Neural cell (in vitro differentiated cells): Measurements from ENCODE around the gene TMEM175. TPM values are rescaled to one million over a fixed set of nuclear protein-coding genes. Genes with fewer than 3 reads are reported as not detected.

Experiments
- H2AFZ ChIP-seq: fragments of 200-600, 300-800 bp; sonication (generic), shearing (Covaris generic); 2 replicates; pipeline ENCODE4 v1.6.0; 2014; ENCODE audit warnings: low read depth, mild to moderate bottlenecking, antibody characterized with exemption, low read length, moderate library complexity
- H3F3A ChIP-seq: fragments of 200-600 bp; shearing (Covaris generic); 2 replicates; pipeline ENCODE4 v1.6.1; 2016; ENCODE audit warnings: mild to moderate bottlenecking, moderate library complexity, mixed read lengths, antibody characterized with exemption, low read length; ENCODE audit not compliant: insufficient read depth, poor library complexity, severe bottlenecking
- H3K27ac ChIP-seq: fragments of 200-600, 300-800 bp; sonication (generic), shearing (Covaris generic); 2 replicates; pipeline ENCODE4 v1.5.1; 2014; ENCODE audit warnings: mild to moderate bottlenecking, low read length, moderate library complexity
- H3K27me3 ChIP-seq: fragments of 300-800, 200-600 bp; sonication (generic), shearing (Covaris generic); 2 replicates; pipeline ENCODE4 v1.6.0; 2014; ENCODE audit warnings: mild to moderate bottlenecking, low read depth, low read length, moderate library complexity; ENCODE audit not compliant: insufficient read depth
- H3K36me3 ChIP-seq: fragments of 300-800, 200-600 bp; sonication (generic), shearing (Covaris generic); 2 replicates; pipeline ENCODE4 v1.5.1; 2014; ENCODE audit warnings: mild to moderate bottlenecking, antibody characterized with exemption, low read length, moderate library complexity; ENCODE audit not compliant: insufficient read depth
- H3K4me2 ChIP-seq: fragments of 300-800, 200-600 bp; sonication (generic), shearing (Covaris generic); 2 replicates; pipeline ENCODE4 v1.6.0; 2014; ENCODE audit warnings: mild to moderate bottlenecking, low read length
- H3K4me3 ChIP-seq: fragments of 300-800, 200-600 bp; sonication (generic), shearing (Covaris generic); 2 replicates; pipeline ENCODE4 v1.5.1; 2014; ENCODE audit warnings: mild to moderate bottlenecking, low read length, moderate library complexity
- H3K79me2 ChIP-seq: fragments of 200-600 bp; shearing (Covaris generic); replicated peaks from 2 replicates; pipeline ENCODE4 v1.6.0; 2014; ENCODE audit warnings: mild to moderate bottlenecking, low read length, moderate library complexity; ENCODE audit not compliant: insufficient read depth
- H3K9ac ChIP-seq: fragments of 300-800, 200-600 bp; sonication (generic), shearing (Covaris generic); 2 replicates; pipeline ENCODE4 v1.6.1; 2016; ENCODE audit warnings: mild to moderate bottlenecking, low read length, mixed read lengths
- H3K9me2 ChIP-seq: fragments of 200-600 bp; shearing (Covaris generic); 2 replicates; pipeline ENCODE4 v1.6.1; 2016; ENCODE audit warnings: mild to moderate bottlenecking, low read length, mixed read lengths; ENCODE audit not compliant: insufficient read depth
- H3K9me3 ChIP-seq: fragments of 200-600, 300-800 bp; sonication (generic), shearing (Covaris generic); 2 replicates; pipeline ENCODE4 v1.6.1; 2016; ENCODE audit warnings: mild to moderate bottlenecking, mixed run types, low read length, moderate library complexity, mixed read lengths
- H4K20me1 ChIP-seq: fragments of 200-600 bp; shearing (Covaris generic); 2 replicates; pipeline ENCODE4 v1.6.1; 2016; ENCODE audit warnings: mild to moderate bottlenecking, mixed run types; ENCODE audit not compliant: insufficient read depth
- CTCF ChIP-seq: fragments of 450-650 bp; IDR thresholded peaks from 2 replicates; pipeline ENCODE4 v1.5.1; 2014; ENCODE audit warnings: antibody characterized with exemption, mild to moderate bottlenecking, moderate library complexity; ENCODE audit not compliant: poor library complexity, severe bottlenecking
- EP300 ChIP-seq: fragments of 450-650 bp; conservative IDR thresholded peaks from 2 replicates; pipeline ENCODE4 v1.6.1; 2014; ENCODE audit warnings: antibody characterized with exemption, mild to moderate bottlenecking, moderate library complexity; ENCODE audit not compliant: poor library complexity, severe bottlenecking
- EZH2 ChIP-seq: fragments of 200-600, 300-800 bp; shearing (Covaris generic), sonication (generic); IDR thresholded peaks from 2 replicates; pipeline ENCODE4 v1.6.1; 2014; ENCODE audit warnings: antibody characterized with exemption, low read length, borderline replicate concordance, mild to moderate bottlenecking; ENCODE audit not compliant: insufficient read depth, poor library complexity, severe bottlenecking
- MXI1 ChIP-seq: fragments of 450-650 bp; conservative IDR thresholded peaks from 2 replicates; pipeline ENCODE4 v1.6.1; 2014; ENCODE audit warnings: antibody characterized with exemption, mild to moderate bottlenecking; ENCODE audit not compliant: poor library complexity, severe bottlenecking
- POLR2AphosphoS5 ChIP-seq: IDR thresholded peaks from 2 replicates; pipeline ENCODE4 v1.6.1; 2012
- RAD21 ChIP-seq: fragments of 450-650 bp; conservative IDR thresholded peaks from 2 replicates; pipeline ENCODE4 v1.6.1; 2014; ENCODE audit warnings: antibody characterized with exemption, mild to moderate bottlenecking, moderate library complexity
- REST ChIP-seq: IDR thresholded peaks from 2 replicates; pipeline ENCODE4 v1.6.1; 2012; ENCODE audit warnings: borderline replicate concordance
- SMC3 ChIP-seq: fragments of 450-650 bp; conservative IDR thresholded peaks from 2 replicates; pipeline ENCODE4 v1.6.1; 2014; ENCODE audit warnings: antibody characterized with exemption, mild to moderate bottlenecking, moderate library complexity; ENCODE audit not compliant: poor library complexity
- TAF1 ChIP-seq: IDR thresholded peaks from 2 replicates; pipeline ENCODE4 v1.6.1; 2012; ENCODE audit warnings: low read depth
- polyA plus RNA-seq: library from polyadenylated mRNA; depleted of rRNA; stranded (reverse); fragments of >200 nt; gene quantifications from 2 replicates; pipeline ENCODE4 v1.2.3, GENCODE V29; 2014

Gene TMEM175
- polyA plus RNA-seq, 1 donor from 2014 or later, result 36.9 TPM

DNA sequence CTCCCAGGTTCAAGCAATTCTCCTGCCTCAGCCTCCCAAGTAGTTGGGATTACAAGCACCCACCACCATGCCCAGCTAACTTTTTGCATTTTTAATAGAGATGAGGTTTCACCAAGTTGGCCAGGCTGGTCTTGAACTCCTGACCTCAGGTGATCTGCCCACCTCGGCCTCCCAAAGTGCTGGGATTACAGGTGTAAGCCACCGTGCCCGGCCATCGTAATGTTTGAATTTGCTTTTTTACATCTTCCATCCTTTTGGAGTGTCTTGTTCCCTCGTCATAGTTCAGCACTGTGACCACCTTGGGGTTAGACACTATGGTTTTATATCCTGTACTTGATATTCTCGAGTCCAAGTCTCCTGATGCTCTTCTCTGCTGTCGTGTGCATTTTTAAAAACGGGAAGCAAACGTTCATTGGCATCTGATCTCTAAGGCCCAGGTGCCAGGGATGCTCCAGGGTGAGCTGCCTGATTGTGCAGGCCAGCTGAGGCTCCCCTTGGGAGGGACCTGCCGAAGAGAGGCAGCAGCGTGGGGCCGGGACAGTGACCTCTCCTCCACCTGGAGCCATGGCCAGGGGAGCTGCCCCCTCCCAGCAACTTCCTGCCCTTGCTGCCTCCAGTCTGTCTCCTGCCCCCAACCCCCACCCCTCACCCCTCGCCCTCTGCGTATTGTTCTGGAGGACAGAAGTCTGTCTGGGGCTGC lies 24.4 kb downstream of the TMEM175 start:
- TF ChIP-seq MXI1, result no peak
- TF ChIP-seq EP300, result no peak
- no peak for TF ChIP-seq POLR2AphosphoS5
- TF ChIP-seq REST, result no peak
- TF ChIP-seq EZH2, result no peak
- TF ChIP-seq SMC3, result no peak
- no peak for TF ChIP-seq CTCF
- no peak for TF ChIP-seq RAD21
- no peak for TF ChIP-seq TAF1
- H3K79me2 ChIP-seq, result no peaks in the 10 kb centered on the region
- no peaks in the 10 kb centered on the region for H3K27me3 ChIP-seq
- no peaks in the 10 kb centered on the region for H3K9me3 ChIP-seq
- H3F3A ChIP-seq, result no peaks in the 10 kb centered on the region
- H3K9me2 ChIP-seq, result no peaks in the 10 kb centered on the region
- no peaks in the 10 kb centered on the region for H4K20me1 ChIP-seq
- no peak overlapping the region for H3K27ac ChIP-seq
- no peak overlapping the region for H2AFZ ChIP-seq
- H3K36me3 ChIP-seq, result no peaks in the 10 kb centered on the region
- no peak overlapping the region for H3K4me2 ChIP-seq
- no peak overlapping the region for H3K9ac ChIP-seq
- no peak overlapping the region for H3K4me3 ChIP-seq

DNA sequence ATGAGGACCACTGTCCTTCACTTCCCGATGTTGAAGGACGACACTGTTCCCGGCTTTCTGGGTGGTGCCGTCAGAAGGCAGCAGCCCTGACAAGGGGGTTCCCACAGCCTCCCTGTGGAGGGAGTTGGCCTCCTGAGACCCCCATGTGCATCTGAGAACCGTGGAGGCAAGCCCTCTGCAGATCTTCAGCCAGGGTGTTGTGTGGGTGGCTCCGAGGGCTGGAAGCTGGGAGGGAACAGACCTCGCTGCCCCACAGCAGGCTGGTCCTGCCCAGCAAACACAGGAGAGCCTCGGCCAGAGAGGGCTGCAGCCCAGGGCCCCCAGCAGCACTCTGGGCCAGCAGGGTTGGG lies 24.9 kb downstream of the TMEM175 start:
- Histone ChIP-seq H3K36me3 (no peaks in the 10 kb centered on the region), H3K27me3 (no peaks in the 10 kb centered on the region), H3K4me2 (no peak overlapping the region), H3K9me2 (no peaks in the 10 kb centered on the region), H4K20me1 (no peaks in the 10 kb centered on the region), H3K79me2 (no peaks in the 10 kb centered on the region), H3F3A (no peaks in the 10 kb centered on the region), H3K9me3 (no peaks in the 10 kb centered on the region), H3K4me3 (no peak overlapping the region), H3K9ac (no peak overlapping the region), H3K27ac (no peak overlapping the region), H2AFZ (no peak overlapping the region)
- TF ChIP-seq TAF1, result no peak
- no peak for TF ChIP-seq CTCF
- TF ChIP-seq POLR2AphosphoS5, result no peak
